Spleen (tissue), 11 donors: Measurements from ENCODE around the gene ACOX2. TPM values are rescaled to one million over a fixed set of nuclear protein-coding genes. Genes with fewer than 3 reads are reported as not detected.

Experiments
- DNase-seq: peaks from one replicate; pipeline ENCODE4 v3.0.0-alpha.2; 2020
- H3K27ac ChIP-seq, 8 donors: fragments of 200-600 bp; sonication (generic) in 7 of 8; 1 replicate in 4 of 8; 2 replicates in 4 of 8; pipeline versions ENCODE4 v1.5.0 to v1.8.0; 2016 to 2021; ENCODE audit warnings: inconsistent platforms in 4 of 8, mild to moderate bottlenecking in 4 of 8, moderate library complexity in 1 of 8
- H3K27me3 ChIP-seq, 7 donors: fragments of 200-600 bp; sonication (generic) in 6 of 7; replicated peaks in 1 of 7; 1 replicate in 4 of 7; 2 replicates in 3 of 7; pipeline versions ENCODE4 v1.5.0 to v1.8.0; 2016 to 2021; ENCODE audit warnings: inconsistent platforms in 3 of 7, mild to moderate bottlenecking in 1 of 7
- H3K36me3 ChIP-seq, 6 donors: fragments of 200-600 bp; sonication (generic) in 5 of 6; 1 replicate in 4 of 6; 2 replicates in 2 of 6; pipeline versions ENCODE4 v1.5.0 to v1.8.0; 2016 to 2021; ENCODE audit warnings: inconsistent platforms in 2 of 6
- H3K4me1 ChIP-seq, 6 donors: fragments of 200-600 bp; sonication (generic) in 5 of 6; 1 replicate in 3 of 6; 2 replicates in 3 of 6; pipeline versions ENCODE4 v1.5.0 to v1.8.0; 2016 to 2021; ENCODE audit warnings: inconsistent platforms in 3 of 6
- H3K4me3 ChIP-seq, 8 donors: fragments of 200-600 bp; sonication (generic) in 7 of 8; 1 replicate in 4 of 8; 2 replicates in 4 of 8; pipeline versions ENCODE4 v1.5.0 to v1.8.0; 2016 to 2021; ENCODE audit warnings: inconsistent platforms in 4 of 8, mild to moderate bottlenecking in 4 of 8, moderate library complexity in 2 of 8
- H3K9me3 ChIP-seq, 8 donors: fragments of 200-600 bp; sonication (generic) in 7 of 8; 1 replicate in 4 of 8; 2 replicates in 4 of 8; pipeline versions ENCODE4 v1.5.0 to v1.8.0; 2016 to 2021; ENCODE audit warnings: inconsistent platforms in 4 of 8
- POLR2A ChIP-seq, 3 donors: fragments of 450-650 bp; IDR thresholded peaks; one replicate each; pipeline ENCODE4 v1.5.1; 2017; ENCODE audit warnings: antibody characterized with exemption in 3 of 3, mild to moderate bottlenecking in 1 of 3
- POLR2AphosphoS5 ChIP-seq, 3 donors: sonication (generic); formaldehyde crosslinking; IDR thresholded peaks; one replicate each; pipeline ENCODE4 v1.5.1; 2017; ENCODE audit warnings: antibody characterized with exemption in 3 of 3
- WGBS, 5 donors: extraction: QIAGEN DNeasy Blood & Tissue Kit in 3 of 5; methylation state at CpG; one replicate each; pipeline versions ENCODE4 v1.1.5 to v1.1.7; 2013 to 2018; 5-methylcytosine and 5-hydroxymethylcytosine counted together
- intact Hi-C: fragments of 100-400 bp; cut with DNase I; formaldehyde crosslinking; loops from one replicate; pipeline ENCODE4 v1.15.0; 2023; ENCODE audit warnings: low total_unique reads
- polyA plus RNA-seq, 3 donors: library from polyadenylated mRNA; stranded (reverse); fragments of 200-250 nt; gene quantifications; one replicate each; pipeline ENCODE4 v1.2.1, GENCODE V29; 2013
- total RNA-seq, 7 donors: library from RNA; depleted of rRNA in 3 of 7; stranded (reverse); fragments of >200 nt in 3 of 7; fragmentation: NEBNext Ultra II Directional in 4 of 7; extraction: Animal tissue kit (Norgen Biotek cat#: 25700) in 4 of 7; gene quantifications; one replicate each; pipeline versions ENCODE4 v1.1.0 to v1.2.1, GENCODE V29; 2016 to 2021
- TF ChIP-seq, protein P1 (sequence below), 11 experiments: fragments of 200-600 bp in 7 of 11; fragments of 450-650 bp in 4 of 11; sonication (generic) in 4 of 11; IDR thresholded peaks in 8 of 11; conservative IDR thresholded peaks in 3 of 11; 1 replicate in 7 of 11; 2 replicates in 4 of 11; pipeline versions ENCODE4 v1.4.0 to v1.8.0; 2016 to 2021; ENCODE audit warnings: antibody characterized with exemption in 11 of 11, inconsistent platforms in 4 of 11, mild to moderate bottlenecking in 1 of 11
- donor health status: healthy with polysubstance abuse.
- donor health status: DM: no; HTN: no; CAD: no; lungs with moderate emphysema.
- donor health status: DM: no; HTN: no; CAD: no.
- donor health status: Bipolar disorder and iron deficiency.
- donor health status: healthy.
- donor health status: DM: no; HTN: no; CAD: no.
- donor health status: DM: yes; HTN: yes; CAD: no.

Gene ACOX2
- total and polyA plus RNA-seq, 10 donors = 1.3 to 11.5 (median 5.0) TPM

DNA sequence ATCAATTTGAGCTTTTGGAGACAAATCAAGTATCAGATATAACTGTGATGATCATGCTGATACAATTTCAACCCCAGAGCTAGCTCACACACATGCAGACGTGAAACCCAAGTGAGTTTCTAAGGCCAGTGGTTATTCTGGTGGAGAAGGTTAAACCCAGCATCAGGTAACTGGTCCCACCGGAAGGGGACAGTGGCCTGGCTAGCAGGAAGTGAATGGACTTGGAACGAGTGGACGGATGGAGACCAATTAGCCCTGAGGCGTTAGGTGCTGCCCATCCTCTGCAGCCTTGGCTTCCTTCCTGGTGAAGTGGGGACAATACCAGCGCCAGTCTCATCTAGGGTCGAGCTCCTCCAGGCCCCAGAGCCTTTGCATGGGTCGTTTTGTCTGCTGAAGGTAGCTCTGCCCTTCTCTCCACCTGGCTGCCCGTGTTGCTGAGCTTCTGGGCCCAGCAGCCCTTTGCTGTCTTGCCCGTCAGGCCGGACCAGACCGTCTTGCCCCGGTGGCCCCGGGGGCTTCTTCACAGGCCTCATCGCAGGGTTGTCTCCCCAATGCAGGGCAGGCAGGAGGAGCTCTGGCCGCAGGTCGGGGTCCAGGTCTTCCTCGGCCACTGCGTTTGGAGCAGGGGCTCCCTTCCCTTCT is 46.0 kb downstream of the ACOX2 start:
- DNase-seq = peak; percentile 90
- Histone ChIP-seq H3K4me1 (peaks cover 21 to 70% (median 48%) of the 10 kb centered on the region in 6 donors), H3K36me3 (no peaks in the 10 kb centered on the region), H3K27ac (peak overlapping the region; percentile 63 to 90 (median 80)), H3K9me3 (no peaks in the 10 kb centered on the region), H3K27me3 (no peaks in the 10 kb centered on the region), H3K4me3 (peak overlapping the region; percentile 14 to 92 (median 52))
- TF ChIP-seq POLR2A (IDR thresholded peaks at IDR 0.05) (no peak), POLR2AphosphoS5 (IDR thresholded peaks at IDR 0.05) (no peak)
- TF ChIP-seq, protein P1, sequence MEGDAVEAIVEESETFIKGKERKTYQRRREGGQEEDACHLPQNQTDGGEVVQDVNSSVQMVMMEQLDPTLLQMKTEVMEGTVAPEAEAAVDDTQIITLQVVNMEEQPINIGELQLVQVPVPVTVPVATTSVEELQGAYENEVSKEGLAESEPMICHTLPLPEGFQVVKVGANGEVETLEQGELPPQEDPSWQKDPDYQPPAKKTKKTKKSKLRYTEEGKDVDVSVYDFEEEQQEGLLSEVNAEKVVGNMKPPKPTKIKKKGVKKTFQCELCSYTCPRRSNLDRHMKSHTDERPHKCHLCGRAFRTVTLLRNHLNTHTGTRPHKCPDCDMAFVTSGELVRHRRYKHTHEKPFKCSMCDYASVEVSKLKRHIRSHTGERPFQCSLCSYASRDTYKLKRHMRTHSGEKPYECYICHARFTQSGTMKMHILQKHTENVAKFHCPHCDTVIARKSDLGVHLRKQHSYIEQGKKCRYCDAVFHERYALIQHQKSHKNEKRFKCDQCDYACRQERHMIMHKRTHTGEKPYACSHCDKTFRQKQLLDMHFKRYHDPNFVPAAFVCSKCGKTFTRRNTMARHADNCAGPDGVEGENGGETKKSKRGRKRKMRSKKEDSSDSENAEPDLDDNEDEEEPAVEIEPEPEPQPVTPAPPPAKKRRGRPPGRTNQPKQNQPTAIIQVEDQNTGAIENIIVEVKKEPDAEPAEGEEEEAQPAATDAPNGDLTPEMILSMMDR (IDR thresholded peaks at IDR 0.05 in 8 of 11, conservative IDR thresholded peaks at IDR 0.05 in 3 of 11) = no peak
- intact Hi-C loops = loop anchor here (10.0 kb wide), 1 partner anchor 66 kb away; no protein-coding TSS in a partner anchor
- 69 to 85% (median 77%) methylated on average over 16 to 19 of the region's 19 CpGs for WGBS, 5 donors

DNA sequence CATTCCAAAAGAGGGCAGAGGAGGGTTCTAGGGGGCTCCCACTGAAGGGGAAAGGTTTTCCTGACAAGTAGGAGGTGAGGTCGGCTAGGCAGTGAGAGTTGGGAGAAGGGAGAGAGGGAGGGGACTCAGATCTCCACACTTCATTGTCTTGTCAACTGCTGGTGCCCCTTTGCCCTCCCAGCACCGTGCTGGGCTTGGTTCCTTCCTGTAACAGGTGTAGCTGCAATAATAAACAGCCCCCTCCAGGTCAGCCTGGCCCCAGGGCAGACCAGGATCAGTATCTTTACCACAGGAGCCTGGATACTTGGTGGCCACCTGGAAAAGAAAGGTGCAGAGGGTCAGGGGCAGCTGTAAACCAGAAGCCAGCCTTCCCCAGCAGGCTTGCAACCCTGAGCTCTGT is 48.0 kb downstream of the ACOX2 start:
- WGBS, 5 donors = 37 to 49% (median 45%) methylated on average over 2 of the region's 2 CpGs
- H3K36me3 ChIP-seq = no peaks in the 10 kb centered on the region
- H3K4me3 ChIP-seq = no peak overlapping the region
- no peaks in the 10 kb centered on the region for H3K27me3 ChIP-seq
- H3K27ac ChIP-seq = no peak overlapping the region
- H3K9me3 ChIP-seq = no peaks in the 10 kb centered on the region
- TF ChIP-seq POLR2A (IDR thresholded peaks at IDR 0.05) (no peak), POLR2AphosphoS5 (IDR thresholded peaks at IDR 0.05) (no peak)
- TF ChIP-seq, protein P1 (IDR thresholded peaks at IDR 0.05 in 8 of 11, conservative IDR thresholded peaks at IDR 0.05 in 3 of 11) = no peak
- intact Hi-C loops = no loop called here
- DNase-seq = no peak
- peaks cover 12 to 70% (median 35%) of the 10 kb centered on the region in 6 donors for H3K4me1 ChIP-seq

DNA sequence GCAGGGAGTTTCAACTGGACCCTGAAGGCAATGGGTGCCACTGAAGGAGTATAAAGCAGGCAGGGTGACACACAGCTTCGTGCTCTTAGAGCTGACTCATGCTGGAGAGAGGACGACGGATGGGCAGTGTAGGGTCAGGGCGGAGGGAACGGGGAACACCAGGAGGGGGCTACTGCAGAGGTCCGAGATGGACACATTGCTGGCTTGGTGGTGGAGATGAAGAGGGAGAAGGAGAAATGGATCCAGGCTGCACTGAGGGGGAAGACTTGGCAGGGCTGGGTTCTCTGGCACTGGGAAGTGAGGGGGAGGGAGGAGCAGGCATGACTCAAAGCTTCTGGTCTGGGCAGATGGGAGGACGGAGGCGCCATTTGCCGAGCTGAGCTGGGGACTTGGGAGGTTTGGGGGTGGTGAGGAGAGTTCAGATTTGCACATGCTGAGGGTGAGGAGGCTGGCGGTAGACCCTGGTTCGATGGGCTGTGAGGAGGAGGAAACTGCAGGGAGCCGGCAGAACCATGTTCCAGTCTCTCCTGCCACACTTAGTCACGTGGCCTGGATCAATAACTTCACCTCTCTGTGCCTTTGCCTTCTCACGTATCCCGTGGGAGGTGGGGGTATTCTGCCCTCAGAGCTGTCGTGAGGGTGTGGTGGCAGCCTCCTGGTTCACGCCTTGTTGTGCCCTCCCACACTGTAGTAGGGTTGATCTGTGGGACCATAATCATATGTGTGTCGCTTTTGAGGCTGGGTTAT is 49.7 kb downstream of the ACOX2 start:
- peak overlapping the region in 2 of 8 donors; percentile 12 to 28 for H3K27ac ChIP-seq
- WGBS, 5 donors = 68 to 79% (median 71%) methylated on average over 18 of the region's 18 CpGs
- DNase-seq = no peak
- no peaks in the 10 kb centered on the region for H3K27me3 ChIP-seq
- H3K9me3 ChIP-seq = no peaks in the 10 kb centered on the region
- H3K4me3 ChIP-seq = no peak overlapping the region
- H3K36me3 ChIP-seq = no peaks in the 10 kb centered on the region
- TF ChIP-seq POLR2A (IDR thresholded peaks at IDR 0.05) (no peak), POLR2AphosphoS5 (IDR thresholded peaks at IDR 0.05) (no peak)
- intact Hi-C loops = no loop called here
- H3K4me1 ChIP-seq = peaks cover 3 to 70% (median 29%) of the 10 kb centered on the region in 6 donors

DNA sequence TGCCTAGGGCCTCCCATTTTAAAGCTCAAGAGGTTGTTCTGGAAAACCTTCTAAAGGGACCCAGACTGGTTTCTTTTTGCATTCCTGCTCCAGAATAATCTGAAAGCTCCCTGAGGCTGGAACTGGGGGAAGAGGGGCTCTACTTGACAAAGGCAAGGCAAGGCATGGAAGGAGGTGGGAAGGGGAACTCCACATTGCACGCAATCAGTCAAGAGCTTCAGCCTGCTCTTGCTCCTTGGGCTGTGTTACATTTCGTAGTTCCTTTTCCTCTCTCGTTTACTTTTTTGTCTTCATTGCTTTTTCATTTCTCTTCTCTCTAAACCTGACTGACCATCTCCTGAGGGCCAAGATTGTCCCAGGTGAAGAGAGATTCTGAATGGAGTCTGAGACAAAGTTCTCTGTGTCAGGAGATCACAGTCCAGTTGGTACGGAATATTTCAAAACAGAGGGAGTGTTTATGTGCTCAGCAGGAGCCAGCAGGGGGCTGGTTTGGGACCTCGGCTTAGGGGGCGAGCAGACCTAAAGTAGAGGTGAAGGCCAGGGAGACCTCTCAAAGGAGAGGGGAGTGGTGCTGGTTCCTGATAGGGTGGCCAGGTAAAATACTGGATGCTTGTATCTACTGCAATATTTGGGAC is 51.1 kb downstream of the ACOX2 start:
- peaks cover 3 to 65% (median 25%) of the 10 kb centered on the region in 6 donors for H3K4me1 ChIP-seq

More for the DNA sequence above, 51.1 kb downstream of the ACOX2 start:
- Histone ChIP-seq H3K4me3 (no peak overlapping the region), H3K27me3 (no peaks in the 10 kb centered on the region), H3K9me3 (no peaks in the 10 kb centered on the region), H3K27ac (peak overlapping the region in 2 of 8 donors; percentile 18 to 71), H3K36me3 (no peaks in the 10 kb centered on the region)
- intact Hi-C loops = no loop called here
- DNase-seq = no peak
- TF ChIP-seq POLR2A (IDR thresholded peaks at IDR 0.05) (no peak), POLR2AphosphoS5 (IDR thresholded peaks at IDR 0.05) (no peak)
- TF ChIP-seq, protein P1 (IDR thresholded peaks at IDR 0.05 in 8 of 11, conservative IDR thresholded peaks at IDR 0.05 in 3 of 11) = no peak
- 50 to 78% (median 68%) methylated on average over 6 of the region's 6 CpGs for WGBS, 5 donors
